ENCODE measurements around the gene ICA1L.
"Not testable (repeated sequence)": the region's sequence is repeated elsewhere in the genome, so short reads cannot be mapped to it uniquely, and the experiment has no call there.

Gene ICA1L

GRCh38 chr2:202871300-202872141 is at the start of gene ICA1L:
Gene ICA1L (minus strand): TSS chr2:202871766. CDS start chr2:202829009, 42,757 bp downstream.
- Mint-ChIP-seq H3K4me1 (peaks cover 19% of the 10 kb centered on the region), H3K9me3 (no peaks in the 10 kb centered on the region), H3K27ac (peak within 1 kb of the TSS; percentile 96), H3K27me3 (ENCODE audit: low read depth, poor library complexity) (peaks cover 6% of the 10 kb centered on the region), H3K4me3 (peak within 1 kb of the TSS; percentile 93), H3K36me3 (ENCODE audit: low read depth) (no peaks in the 10 kb centered on the region)
- no peak for TF ChIP-seq CTCF (IDR thresholded peaks at IDR 0.05)
- DNase-seq, result peak; percentile 89

- no peak for TF ChIP-seq CTCF (IDR thresholded peaks at IDR 0.05)
- Mint-ChIP-seq H3K4me3 (no peak overlapping the region), H3K27me3 (ENCODE audit: low read depth, poor library complexity) (no peaks in the 10 kb centered on the region), H3K4me1 (no peaks in the 10 kb centered on the region), H3K36me3 (ENCODE audit: low read depth) (peaks cover 31% of the 10 kb centered on the region), H3K27ac (no peak overlapping the region), H3K9me3 (peaks cover 6% of the 10 kb centered on the region)
- DNase-seq, result no peak
Measured at GRCh38 chr2:202918860-202919259, 47.3 kb upstream of the ICA1L start.

GRCh38 chr2:202912342-202913201 is 41.0 kb upstream of the ICA1L start:
- not testable (repeated sequence) for H3K27me3 Mint-ChIP-seq (ENCODE audit: low read depth, poor library complexity); H3K9me3 Mint-ChIP-seq; DNase-seq
- Mint-ChIP-seq H3K36me3 (ENCODE audit: low read depth) (peaks cover 25% of the 10 kb centered on the region), H3K4me1 (peaks cover 27% of the 10 kb centered on the region), H3K4me3 (peak overlapping the region; percentile 99), H3K27ac (peak overlapping the region; percentile 100)

GRCh38 chr2:202911512-202912341 is 40.2 kb upstream of the ICA1L start, which contains the start of the genes CARF and WDR12:
Gene CARF (plus strand): TSS chr2:202912275. CDS start chr2:202941903, 29,628 bp downstream.
Gene WDR12 (minus strand): TSS chr2:202911673. CDS start chr2:202911476, 197 bp downstream.
- Mint-ChIP-seq H3K9me3 (peaks cover 4% of the 10 kb centered on the region), H3K27ac (peak within 1 kb of the TSS; percentile 100), H3K27me3 (ENCODE audit: low read depth, poor library complexity) (no peaks in the 10 kb centered on the region), H3K4me1 (peaks cover 27% of the 10 kb centered on the region), H3K4me3 (peak within 1 kb of the TSS; percentile 99), H3K36me3 (ENCODE audit: low read depth) (peaks cover 28% of the 10 kb centered on the region)
- peak; percentile 90 for DNase-seq
- TF ChIP-seq CTCF (IDR thresholded peaks at IDR 0.05), result no peak

GRCh38 chr2:202911203-202911511 is 39.6 kb upstream of the ICA1L start:
- no peak for TF ChIP-seq CTCF (IDR thresholded peaks at IDR 0.05)
- Mint-ChIP-seq H3K27me3 (ENCODE audit: low read depth, poor library complexity) (no peaks in the 10 kb centered on the region), H3K9me3 (peaks cover 8% of the 10 kb centered on the region), H3K27ac (peak overlapping the region; percentile 100), H3K4me1 (peaks cover 27% of the 10 kb centered on the region), H3K36me3 (ENCODE audit: low read depth) (peaks cover 34% of the 10 kb centered on the region), H3K4me3 (peak overlapping the region; percentile 99)
- DNase-seq, result no peak

Data from nephron progenitor cell (in vitro differentiated cells).